ENCODE measurements around the gene NLRC3.
"Not testable (repeated sequence)": the region's sequence is repeated elsewhere in the genome, so short reads cannot be mapped to it uniquely, and the experiment has no call there.

Gene NLRC3, protein sequence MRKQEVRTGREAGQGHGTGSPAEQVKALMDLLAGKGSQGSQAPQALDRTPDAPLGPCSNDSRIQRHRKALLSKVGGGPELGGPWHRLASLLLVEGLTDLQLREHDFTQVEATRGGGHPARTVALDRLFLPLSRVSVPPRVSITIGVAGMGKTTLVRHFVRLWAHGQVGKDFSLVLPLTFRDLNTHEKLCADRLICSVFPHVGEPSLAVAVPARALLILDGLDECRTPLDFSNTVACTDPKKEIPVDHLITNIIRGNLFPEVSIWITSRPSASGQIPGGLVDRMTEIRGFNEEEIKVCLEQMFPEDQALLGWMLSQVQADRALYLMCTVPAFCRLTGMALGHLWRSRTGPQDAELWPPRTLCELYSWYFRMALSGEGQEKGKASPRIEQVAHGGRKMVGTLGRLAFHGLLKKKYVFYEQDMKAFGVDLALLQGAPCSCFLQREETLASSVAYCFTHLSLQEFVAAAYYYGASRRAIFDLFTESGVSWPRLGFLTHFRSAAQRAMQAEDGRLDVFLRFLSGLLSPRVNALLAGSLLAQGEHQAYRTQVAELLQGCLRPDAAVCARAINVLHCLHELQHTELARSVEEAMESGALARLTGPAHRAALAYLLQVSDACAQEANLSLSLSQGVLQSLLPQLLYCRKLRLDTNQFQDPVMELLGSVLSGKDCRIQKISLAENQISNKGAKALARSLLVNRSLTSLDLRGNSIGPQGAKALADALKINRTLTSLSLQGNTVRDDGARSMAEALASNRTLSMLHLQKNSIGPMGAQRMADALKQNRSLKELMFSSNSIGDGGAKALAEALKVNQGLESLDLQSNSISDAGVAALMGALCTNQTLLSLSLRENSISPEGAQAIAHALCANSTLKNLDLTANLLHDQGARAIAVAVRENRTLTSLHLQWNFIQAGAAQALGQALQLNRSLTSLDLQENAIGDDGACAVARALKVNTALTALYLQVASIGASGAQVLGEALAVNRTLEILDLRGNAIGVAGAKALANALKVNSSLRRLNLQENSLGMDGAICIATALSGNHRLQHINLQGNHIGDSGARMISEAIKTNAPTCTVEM

DNA sequence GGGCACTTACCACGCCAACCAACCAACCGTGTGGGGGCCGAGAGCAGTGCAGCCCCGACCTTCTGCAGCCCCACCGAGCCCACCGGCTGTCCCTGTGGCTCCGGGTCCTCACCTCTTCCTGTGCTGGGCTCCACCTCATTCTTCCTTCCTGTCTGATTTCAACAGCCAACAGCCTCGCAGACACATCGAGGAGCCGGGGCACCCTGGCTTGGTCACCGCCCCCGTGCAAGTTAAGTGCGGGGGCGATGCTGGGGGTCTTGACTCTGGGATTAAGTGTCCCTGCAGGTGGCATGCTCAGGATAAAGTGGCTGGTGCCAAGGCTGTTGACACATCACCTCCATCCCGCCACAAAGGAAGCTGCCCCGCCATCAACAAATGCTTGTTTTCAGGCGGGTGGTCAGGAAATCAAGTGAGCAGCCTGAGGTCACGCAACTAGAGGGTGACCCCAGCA is at the start of gene NLRC3:
NLRC3 (minus strand) TSS at position 102 of the 451 bp plus-strand sequence. CDS start 12,367 bp downstream, outside the sequence.
- peak; percentile 37 for DNase-seq

- no peak for DNase-seq
These were observed 48.9 kb upstream of the NLRC3 start for GRCh38 chr16:3625911-3626732.

- no peak for DNase-seq
These were observed 48.1 kb upstream of the NLRC3 start for GRCh38 chr16:3625331-3625730.

- DNase-seq = no peak
These were observed 46.4 kb upstream of the NLRC3 start for GRCh38 chr16:3623642-3624041.

DNA sequence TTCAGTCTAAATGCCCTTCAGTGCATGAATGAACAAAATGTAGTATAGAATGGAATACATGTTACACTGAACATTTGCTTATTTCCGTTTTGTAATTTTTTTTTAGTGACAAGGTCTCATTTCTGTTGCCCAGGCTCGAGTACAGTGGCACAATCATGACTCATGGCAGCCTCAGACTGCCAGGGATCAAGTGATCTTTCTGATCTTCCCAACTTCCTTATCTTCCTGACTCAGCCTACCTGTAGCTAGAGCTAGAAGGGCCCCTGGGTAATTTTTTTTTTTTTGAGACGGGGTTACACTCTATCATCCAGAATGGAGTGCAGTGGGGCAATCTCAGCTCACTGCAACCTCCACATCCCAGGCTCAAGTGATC is 41.6 kb upstream of the NLRC3 start:
- no peak for DNase-seq

DNA sequence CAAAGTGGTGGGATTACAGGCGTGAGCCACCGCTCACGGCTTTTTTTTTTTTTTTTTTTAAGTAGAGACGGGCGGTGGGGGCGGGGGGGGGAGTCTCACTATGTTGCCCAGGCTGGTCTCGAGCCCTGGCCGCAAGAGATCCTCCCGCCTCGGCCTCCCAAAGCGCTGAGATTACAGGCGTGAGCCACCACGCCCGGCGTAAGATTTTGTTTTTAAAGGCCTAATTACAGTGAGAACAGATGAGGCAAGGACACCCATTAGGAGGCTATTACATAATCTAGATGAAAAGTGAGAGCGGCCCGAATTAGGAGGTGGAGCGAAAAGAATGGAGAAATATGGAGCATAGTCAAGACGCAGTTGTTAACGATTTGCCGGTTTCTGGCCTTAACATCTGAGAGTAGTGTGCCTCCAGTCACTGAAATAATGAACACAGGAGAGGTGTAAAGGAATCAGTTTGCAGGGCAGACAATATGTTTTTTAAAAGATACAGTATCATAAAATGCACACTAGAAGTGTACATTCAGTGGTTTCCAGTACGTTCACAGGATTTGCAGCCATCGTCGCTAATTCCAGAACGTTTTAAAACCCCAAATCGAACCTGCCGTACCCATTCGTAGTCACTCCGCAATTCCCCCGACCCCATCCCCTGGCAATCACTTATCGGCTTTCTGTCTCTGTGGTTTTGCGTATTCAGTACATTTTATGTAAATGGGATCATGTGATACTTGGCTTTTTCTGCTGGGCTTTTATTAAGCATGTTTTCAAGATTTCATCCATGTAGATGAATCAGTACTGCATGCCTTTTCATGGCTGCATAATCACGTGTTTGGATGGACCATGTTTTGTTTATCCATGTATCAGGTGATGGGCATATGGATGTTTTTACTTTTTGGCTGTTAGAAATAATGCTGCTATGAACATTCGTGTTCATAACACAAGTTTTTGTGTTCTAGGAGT is 35.6 kb upstream of the NLRC3 start:
- no peak for DNase-seq

GRCh38 chr16:3611146-3611975 is 34.2 kb upstream of the NLRC3 start, which contains the start of gene SLX4:
SLX4 (minus strand) TSS chr16:3611606; CDS start chr16:3608964, 2,642 bp downstream.
- DNase-seq = peak; percentile 89

DNA sequence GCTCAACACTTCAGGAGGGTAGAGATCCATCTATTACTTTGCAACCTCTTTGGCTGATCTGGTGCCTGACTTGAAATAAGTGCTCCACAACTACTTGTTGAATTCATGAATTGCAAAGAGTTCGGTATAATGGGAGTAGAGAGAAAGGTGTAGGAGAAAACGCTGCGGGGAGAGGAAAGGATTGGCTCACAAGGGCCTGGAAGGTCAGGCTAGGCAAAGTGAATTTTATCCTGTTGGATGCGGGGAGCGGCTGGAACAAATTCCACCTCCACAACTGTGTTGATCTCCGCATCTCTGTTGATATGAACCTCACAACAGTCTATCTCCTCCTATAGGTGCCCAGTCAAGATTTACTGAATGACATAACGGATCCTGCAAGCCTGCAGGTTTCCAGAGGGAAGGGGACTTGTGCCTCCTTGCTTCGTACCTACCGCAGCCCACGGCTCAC is 33.5 kb upstream of the NLRC3 start:
- DNase-seq = no peak

DNA sequence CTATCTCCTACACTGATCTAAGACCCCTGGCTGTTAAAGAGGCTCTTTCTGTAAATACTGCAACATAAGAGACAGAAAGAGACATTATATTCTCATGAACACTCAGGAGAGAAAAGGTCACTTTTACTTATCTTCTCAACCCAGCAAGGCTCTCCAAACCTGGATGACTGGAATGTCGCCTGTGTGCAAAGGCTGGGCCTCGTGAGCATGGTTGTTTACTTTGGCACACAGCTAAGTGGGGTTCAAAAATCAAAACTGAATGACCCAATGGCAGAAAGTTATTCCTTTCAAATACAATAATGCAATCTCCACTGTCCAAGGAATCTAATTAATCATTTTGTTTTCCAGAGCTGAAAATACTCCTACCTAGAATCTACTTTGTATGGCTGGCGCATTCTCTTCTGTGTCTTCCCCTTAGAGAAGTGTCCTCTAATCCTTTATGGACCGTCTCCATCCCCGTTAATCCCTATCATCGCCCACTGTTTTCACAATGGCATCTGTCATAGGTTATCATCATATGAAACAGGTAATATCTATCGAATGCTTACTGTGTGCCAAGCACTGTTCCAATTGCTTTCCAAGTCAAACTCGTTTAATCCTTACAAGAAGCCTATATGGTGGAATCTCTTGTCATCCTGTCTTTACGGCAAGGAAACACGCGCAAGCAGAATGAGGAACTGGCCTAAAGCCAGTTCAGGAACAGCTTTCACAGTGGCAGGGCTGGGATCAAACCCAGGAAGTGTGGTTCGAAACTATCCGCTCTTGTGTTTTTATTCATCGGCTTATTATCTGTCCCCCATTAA is 32.9 kb upstream of the NLRC3 start:
- DNase-seq = no peak

- not testable (repeated sequence) for DNase-seq
These were observed 31.8 kb upstream of the NLRC3 start for GRCh38 chr16:3608976-3609375.

DNA sequence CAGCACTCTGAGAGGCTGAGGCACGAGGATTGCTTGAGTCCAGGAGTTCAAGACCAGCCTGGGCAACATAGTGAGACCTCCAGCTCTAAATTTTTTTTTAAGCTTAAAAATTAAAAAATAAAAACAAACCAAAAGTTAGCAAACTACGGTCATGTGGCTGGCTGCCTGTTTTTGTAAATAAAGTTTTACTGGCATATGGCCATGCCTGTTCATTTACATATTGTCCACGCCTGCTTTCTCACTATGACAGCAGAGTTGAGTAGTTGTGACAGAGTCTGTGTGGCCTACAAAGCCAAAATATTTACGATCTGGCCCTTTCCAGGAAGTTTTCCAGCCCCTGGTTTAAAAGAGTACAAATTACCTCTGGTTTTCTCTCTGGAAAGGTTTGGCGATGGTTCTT is 30.9 kb upstream of the NLRC3 start:
- no peak for DNase-seq

DNA sequence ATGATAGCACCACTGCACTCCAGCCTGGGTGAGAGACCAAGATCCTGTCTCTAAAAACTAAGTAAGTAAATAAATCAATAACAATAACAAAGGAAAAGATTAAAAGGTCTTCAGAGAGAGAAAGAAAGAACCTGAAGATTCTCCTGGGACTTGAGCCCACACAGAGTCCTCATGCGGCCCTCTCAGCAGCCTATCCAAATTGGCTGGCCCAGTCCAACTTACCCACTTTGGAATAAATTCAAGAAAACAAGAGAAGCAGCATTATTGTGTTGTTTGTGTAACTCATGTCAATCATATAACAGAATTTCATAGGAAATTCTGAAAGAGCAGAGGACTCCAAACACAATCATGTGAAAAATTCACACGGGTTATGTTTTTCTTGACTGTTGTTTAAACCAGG is 30.4 kb upstream of the NLRC3 start:
- no peak for DNase-seq

- DNase-seq = no peak
These were observed 30.0 kb upstream of the NLRC3 start for GRCh38 chr16:3607161-3607560.

- no peak for DNase-seq
These were observed 29.2 kb upstream of the NLRC3 start for GRCh38 chr16:3606441-3606840.

DNA sequence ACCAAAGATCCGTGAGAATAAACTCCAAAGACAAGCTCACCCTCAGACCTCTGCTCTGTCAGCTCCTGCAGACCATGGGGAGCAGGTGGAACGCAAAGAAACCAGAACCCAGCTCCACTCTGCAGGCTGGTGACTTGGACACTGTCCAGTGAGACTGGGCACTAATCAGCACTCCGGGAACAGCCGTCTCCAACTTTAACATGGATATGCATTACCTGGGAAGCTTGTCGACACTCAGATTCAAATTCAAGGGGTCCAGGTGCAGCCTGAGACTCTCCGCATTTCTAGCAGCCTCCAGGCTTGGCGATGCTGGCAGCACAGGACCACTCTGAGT is 25.1 kb upstream of the NLRC3 start:
- no peak for DNase-seq

- no peak for DNase-seq
These were observed 24.6 kb upstream of the NLRC3 start for GRCh38 chr16:3601614-3602319.

- no peak for DNase-seq
These were observed 22.7 kb upstream of the NLRC3 start for GRCh38 chr16:3599922-3600321.

DNA sequence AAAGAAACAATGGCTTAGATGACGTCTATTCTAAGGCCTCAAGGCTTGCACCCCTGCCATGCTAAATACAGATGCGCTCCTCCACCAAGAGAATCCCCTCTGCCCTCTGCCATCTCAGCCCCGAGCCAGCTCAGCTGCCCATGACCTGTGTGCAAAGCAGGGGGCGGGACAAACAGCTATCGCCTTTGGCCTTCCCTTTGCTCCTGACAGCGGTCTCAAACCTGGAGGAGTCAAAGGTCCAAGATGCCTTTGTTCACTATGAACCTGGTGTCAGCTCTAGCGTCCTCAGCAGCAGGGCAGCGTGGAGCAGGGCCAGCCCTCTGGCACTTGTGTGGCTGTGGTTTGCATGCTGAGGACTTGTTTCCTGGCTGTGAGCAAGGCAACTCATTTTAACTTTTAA is 21.9 kb upstream of the NLRC3 start:
- DNase-seq = no peak

- no peak for DNase-seq
These were observed 21.0 kb upstream of the NLRC3 start for GRCh38 chr16:3598236-3598635.
